ENCODE data around the gene ZNF804A. TPM values are rescaled to one million over a fixed set of nuclear protein-coding genes. Genes with fewer than 3 reads are reported as not detected.

ZNF804A gene
- total RNA-seq, 1 donor from 2014 or later: not detected

- ATAC-seq: no peak
These were observed 13.2 kb downstream of the ZNF804A start for GRCh38 chr2:184611361-184612085.

GRCh38 chr2:184620367-184620766, 22.0 kb downstream of the ZNF804A start:
- ATAC-seq: no peak

GRCh38 chr2:184624311-184624710, 26.0 kb downstream of the ZNF804A start:
- ATAC-seq: no peak

- no peak for ATAC-seq
These were observed 29.7 kb downstream of the ZNF804A start for GRCh38 chr2:184628051-184628450.

GRCh38 chr2:184633726-184634125, 35.4 kb downstream of the ZNF804A start:
- ATAC-seq: no peak

- ATAC-seq: no peak
These were observed 39.5 kb downstream of the ZNF804A start for GRCh38 chr2:184637781-184638180.

GRCh38 chr2:184644685-184645084, 46.4 kb downstream of the ZNF804A start:
- no peak for ATAC-seq

GRCh38 chr2:184646177-184646576, 47.8 kb downstream of the ZNF804A start:
- peak; percentile 25 for ATAC-seq

- ATAC-seq: no peak
These were observed 48.3 kb downstream of the ZNF804A start for GRCh38 chr2:184646593-184646992.

GRCh38 chr2:184654945-184655344, 56.6 kb downstream of the ZNF804A start:
- no peak for ATAC-seq

GRCh38 chr2:184677171-184677570, 78.8 kb downstream of the ZNF804A start:
- no peak for ATAC-seq

- no peak for ATAC-seq
These were observed 81.1 kb downstream of the ZNF804A start for GRCh38 chr2:184679219-184680018.

GRCh38 chr2:184680825-184681224, 82.5 kb downstream of the ZNF804A start:
- no peak for ATAC-seq

- no peak for ATAC-seq
These were observed 83.5 kb downstream of the ZNF804A start for GRCh38 chr2:184681642-184682321.

GRCh38 chr2:184683911-184684310, 85.6 kb downstream of the ZNF804A start:
- no peak for ATAC-seq

GRCh38 chr2:184685999-184686841, 87.9 kb downstream of the ZNF804A start:
- ATAC-seq: no peak

GRCh38 chr2:184689638-184690037, 91.3 kb downstream of the ZNF804A start:
- ATAC-seq: no peak

- no peak for ATAC-seq
These were observed 93.9 kb downstream of the ZNF804A start for GRCh38 chr2:184692141-184692734.

GRCh38 chr2:184696644-184697043, 98.3 kb downstream of the ZNF804A start:
- no peak for ATAC-seq

- no peak for ATAC-seq
These were observed 100.1 kb downstream of the ZNF804A start for GRCh38 chr2:184698476-184698875.

GRCh38 chr2:184721881-184722280, 123.6 kb downstream of the ZNF804A start:
- no peak for ATAC-seq

GRCh38 chr2:184727813-184728212, 129.5 kb downstream of the ZNF804A start:
- no peak for ATAC-seq
